Head of caudate nucleus (tissue), 42 donors: Measurements from ENCODE around the gene SCYGR8.
A peak's percentile ranks its signal among the peaks of the same experiment; 100 is the strongest.
"Not testable (repeated sequence)": the region's sequence is repeated elsewhere in the genome, so short reads cannot be mapped to it uniquely, and the experiment has no call there.

Experiments
- DNase-seq, 42 donors: peaks; one replicate each; pipeline versions ENCODE4 v3.0.0 to v3.0.0-alpha.2; 2020 to 2021; ENCODE audit warnings: mixed read lengths in 7 of 42
- intact Hi-C: fragments of 100-400 bp; cut with DNase I; formaldehyde crosslinking; loops from one replicate; pipeline ENCODE4 v1.15.0; 2022

The SCYGR8 gene

GRCh38 chr2:227756261-227756660 is 10.6 kb downstream of the SCYGR8 start:
- DNase-seq, intact Hi-C loops: not testable (repeated sequence)

DNA sequence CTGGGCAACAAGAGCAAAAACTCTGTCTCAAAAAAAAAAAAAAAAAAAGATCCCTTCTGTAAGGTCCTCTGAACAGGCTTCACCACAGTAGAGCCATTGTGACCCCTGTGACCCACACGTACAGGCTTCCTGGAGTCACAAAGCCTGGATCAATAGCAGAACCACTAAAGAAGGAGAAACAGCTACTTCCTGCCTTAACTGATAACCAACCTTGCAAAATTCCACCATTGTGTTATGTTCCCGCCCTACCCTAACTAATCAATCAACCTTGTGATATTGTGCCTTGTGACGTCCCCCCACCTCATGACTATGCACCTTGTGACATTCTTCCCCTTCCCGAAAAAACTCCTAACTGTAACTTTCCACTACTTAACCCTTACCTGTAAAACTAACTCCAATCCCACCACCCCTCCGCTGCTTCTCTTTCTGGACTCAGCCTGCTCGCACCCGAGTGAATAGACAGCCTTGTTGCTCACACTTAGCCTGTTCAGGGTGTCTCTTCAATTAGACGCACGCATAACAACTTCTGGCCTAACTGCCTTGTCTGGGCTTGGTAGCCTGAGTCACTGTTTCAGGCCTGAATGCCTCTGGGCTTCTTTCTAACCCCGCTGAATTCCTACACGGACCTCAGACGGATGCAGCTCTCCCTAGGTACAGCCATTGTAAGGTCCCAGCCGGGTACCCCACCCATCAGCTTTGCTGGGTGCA is 13.9 kb downstream of the SCYGR8 start:
- DNase-seq, result no peak
- intact Hi-C loops, result loop anchor here (10.0 kb wide), 1 partner anchor 105 kb away; no protein-coding TSS in a partner anchor

DNA sequence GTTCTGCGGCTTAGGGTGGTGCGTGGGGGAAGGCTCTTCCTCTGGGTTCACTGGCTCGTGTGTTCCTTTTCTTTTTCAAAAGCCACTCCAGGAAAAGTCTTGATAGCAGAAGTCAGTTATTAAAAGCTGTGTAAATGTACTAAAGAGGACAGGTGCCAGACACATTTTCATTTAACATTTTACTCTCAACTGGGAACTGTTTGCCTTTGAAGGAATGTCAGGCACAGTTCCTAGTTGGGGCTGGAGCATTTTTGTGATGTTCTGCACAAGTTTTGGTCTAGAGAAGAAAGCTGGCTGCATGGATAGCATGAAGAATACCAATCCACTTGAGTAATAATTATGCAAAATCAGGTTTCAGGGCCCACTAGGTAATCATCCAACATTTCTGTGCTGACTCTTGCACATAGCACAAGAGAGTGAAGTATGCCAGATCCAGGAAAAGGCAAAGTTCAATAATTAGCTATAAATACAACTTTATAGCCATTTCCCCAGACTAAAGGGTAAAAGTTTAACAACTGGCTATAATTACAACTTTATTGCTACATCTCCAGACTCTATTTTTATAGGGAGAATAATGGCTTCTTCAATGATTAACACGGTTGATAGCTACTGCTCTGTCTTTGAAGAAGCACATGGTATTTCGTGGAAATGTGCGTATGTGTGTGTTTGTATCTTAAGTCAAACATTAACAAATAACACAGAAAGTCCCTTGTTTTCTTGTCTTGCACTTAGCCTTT is 16.2 kb downstream of the SCYGR8 start:
- intact Hi-C loops, result loop anchor here (10.0 kb wide), 1 partner anchor 103 kb away; no protein-coding TSS in a partner anchor
- no peak for DNase-seq

DNA sequence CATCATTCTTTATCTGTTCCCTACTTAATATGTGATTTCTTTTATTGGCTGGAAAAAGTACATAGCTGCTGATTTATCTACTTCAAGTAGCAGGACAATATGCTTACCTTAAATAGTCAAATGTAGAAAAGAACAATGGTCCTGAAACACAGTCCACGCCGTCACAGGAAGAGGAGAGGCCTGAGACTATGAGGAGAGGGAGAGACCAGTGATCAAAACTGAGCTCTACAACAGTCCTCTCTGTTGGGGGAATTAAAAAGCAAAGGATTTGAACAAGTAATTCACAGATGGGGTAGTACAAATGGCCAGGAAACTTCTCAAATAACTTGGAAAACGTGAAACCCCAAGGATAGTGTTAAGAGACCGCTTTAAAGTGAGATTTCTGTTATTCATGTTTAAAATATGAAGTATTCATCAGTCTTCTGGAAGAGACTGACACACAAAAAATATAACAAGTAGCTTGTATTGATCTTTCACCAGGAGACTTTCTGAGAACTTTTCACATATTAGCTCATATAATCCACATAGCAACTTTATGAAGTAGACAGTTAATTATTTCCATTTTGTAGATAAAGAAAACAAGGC is 20.2 kb downstream of the SCYGR8 start:
- intact Hi-C loops, result loop anchor here (5.0 to 10.0 kb wide), 2 partner anchors 99 to 109 kb away; no protein-coding TSS in a partner anchor
- DNase-seq, result no peak

GRCh38 chr2:227766373-227766883 is 20.7 kb downstream of the SCYGR8 start:
- intact Hi-C loops, result loop anchor here (5.0 to 10.0 kb wide), 2 partner anchors 98 to 109 kb away; no protein-coding TSS in a partner anchor
- peak; percentile 70 to 91 (median 81) for DNase-seq

DNA sequence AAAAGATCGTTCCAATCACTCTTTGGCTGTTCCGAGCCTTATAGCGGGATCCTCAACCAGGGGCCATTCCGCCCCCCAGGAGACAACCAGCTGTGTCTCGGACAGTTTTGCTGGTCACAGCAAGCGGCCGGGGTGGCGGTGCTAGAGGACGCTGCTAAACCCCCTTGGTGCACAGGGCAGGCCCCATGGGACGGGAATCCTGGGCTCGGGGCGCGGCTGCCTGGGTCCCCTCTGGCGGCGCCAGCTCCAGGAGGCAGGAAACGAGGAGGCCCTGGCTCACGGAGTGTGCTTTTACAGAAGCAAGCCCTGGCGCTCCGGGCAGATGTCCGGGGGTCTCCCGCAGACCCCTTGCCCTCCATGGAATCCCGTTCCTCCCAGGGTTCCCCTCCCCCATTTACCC is 22.1 kb downstream of the SCYGR8 start:
- intact Hi-C loops, result loop anchor here (5.0 to 10.0 kb wide), 2 partner anchors 97 to 111 kb away; no protein-coding TSS in a partner anchor
- DNase-seq, result no peak

- DNase-seq, result no peak
- intact Hi-C loops, result no loop called here
These were observed 26.5 kb downstream of the SCYGR8 start for GRCh38 chr2:227772197-227772661.

- intact Hi-C loops, result no loop called here
- peak in 1 of 42 donors; percentile 0 for DNase-seq
These were observed 27.2 kb downstream of the SCYGR8 start for GRCh38 chr2:227772932-227773331.

DNA sequence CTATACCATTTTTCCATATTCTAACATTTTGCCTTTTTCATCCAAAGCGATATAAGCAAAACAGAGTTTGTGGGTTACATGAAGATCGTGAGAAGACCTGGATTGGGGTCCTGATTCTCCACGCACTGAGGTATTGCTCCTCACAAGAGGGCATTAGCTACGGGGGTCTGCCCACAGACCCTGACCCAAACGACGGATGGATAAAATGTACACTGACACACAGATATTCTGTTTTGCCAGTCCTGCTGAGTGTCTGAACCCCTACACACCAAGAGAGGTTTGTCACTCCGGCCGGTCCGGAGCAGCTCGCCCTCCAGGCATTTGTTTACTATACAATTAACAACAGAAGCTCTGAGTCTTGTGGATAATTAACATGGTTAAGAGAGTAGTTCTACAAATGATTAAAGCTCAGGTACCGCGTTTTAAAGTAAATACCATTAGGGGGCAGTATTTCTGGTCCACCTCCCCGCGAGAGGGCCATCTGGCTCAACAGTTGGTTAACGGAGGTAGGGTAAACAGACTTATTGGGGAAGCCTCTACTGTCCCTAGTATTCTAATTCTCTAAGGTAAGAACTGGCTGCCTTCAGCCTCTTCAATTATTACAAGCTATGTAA is 28.4 kb downstream of the SCYGR8 start:
- intact Hi-C loops, result no loop called here
- peak in 1 of 42 donors; percentile 4 for DNase-seq

GRCh38 chr2:227774895-227775842 is 29.5 kb downstream of the SCYGR8 start:
- DNase-seq, result peak in 1 of 42 donors; percentile 20
- intact Hi-C loops, result no loop called here

DNA sequence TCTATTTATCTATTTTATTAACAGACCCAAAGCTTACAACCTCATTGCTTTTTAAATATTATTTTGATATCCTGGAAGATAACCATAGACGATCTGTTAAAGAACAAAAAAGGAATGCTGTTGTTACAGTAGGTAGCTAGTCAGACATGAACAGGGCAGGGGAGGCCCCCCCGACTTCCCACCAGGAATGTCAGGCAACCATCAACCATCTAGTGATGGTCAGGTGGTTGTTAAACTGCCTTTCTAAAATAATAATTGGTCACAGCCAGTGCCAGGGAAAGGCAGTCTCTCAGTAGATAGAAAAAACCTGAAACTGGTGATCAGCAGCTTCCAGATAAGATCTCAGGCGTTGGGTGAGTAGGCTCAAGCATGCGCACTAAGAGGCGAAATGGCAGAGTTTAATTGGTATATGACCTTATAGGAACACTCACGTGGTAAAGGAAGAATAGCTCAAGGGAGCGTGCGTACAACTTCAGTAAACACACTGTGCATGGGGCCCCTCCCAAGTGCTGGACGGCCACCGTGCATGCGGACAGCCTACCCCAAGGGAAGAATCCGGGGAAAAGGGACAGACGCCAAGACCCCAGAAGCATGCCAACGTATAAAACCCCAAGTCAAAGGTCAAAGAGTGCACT is 35.4 kb downstream of the SCYGR8 start:
- no peak for DNase-seq
- intact Hi-C loops, result no loop called here

- DNase-seq, result no peak
These were observed 36.1 kb downstream of the SCYGR8 start for GRCh38 chr2:227781841-227782240.

DNA sequence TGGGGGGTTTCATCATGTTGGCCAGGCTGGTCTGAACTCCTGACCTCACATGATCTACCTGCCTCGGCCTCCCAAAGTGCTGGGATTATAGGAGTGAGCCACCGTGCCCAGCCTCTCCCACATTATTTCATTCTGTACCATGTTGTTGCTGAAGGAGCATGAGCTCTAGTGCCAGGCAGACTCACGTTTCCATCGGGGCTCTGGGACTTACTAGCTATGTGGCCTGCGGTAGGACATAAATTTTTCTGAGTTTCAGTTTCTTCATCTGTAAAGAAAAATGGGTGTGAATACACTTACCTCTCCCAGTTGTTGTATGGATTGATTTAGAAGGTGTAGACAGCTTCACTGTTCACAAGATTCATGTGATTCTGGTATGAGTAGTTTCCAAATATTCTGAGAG is 37.1 kb downstream of the SCYGR8 start:
- intact Hi-C loops, result no loop called here
- peak in 1 of 42 donors; percentile 2 for DNase-seq

More at GRCh38 chr2:227781841-227782240, 36.1 kb downstream of the SCYGR8 start:
- intact Hi-C loops, result no loop called here

GRCh38 chr2:227783404-227784138 is 37.9 kb downstream of the SCYGR8 start:
- intact Hi-C loops, result no loop called here
- DNase-seq, result peak in 1 of 42 donors; percentile 35

DNA sequence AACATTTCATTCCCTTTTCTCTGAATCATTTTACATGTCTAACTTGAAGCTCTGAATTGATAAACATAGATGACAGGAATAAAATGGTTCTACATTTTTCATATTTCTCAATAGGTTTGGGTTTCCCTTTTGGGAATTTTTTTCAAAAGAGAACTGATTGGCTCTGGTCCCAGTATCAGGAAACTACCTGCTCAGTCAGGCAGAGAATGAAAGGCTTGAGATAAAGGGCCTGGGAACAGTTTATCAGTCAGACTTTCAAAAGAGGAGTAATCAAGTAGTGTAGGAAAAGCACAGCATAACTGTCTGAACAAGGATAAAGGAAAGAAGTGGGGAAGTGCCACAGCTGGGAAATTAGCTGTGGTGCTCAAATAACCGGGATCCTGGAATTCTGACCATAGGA is 39.6 kb downstream of the SCYGR8 start:
- DNase-seq, result no peak
- intact Hi-C loops, result no loop called here

DNA sequence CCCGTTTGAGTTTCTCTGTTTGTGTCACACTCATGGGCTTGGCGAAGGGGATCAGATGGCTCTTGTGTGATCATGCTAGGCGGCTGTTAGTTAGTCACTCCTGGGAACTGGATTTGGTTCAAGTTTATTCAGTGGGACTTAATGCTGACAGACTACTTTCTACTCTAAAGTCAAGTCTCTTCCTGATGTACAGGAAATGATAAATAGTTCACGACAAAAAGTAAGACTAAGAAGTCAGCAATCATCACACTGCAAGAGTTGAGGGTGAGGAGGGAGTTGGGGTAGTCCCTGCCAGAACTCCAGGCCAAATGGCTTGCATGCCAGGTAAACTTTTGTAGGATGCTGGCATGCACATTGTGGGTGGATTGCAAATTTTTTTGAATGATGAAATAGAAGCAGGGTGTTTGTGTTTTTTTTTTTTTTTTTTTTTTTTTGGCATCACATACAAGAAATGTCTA is 42.9 kb downstream of the SCYGR8 start:
- no peak for DNase-seq
- intact Hi-C loops, result no loop called here

- intact Hi-C loops, result no loop called here
These were observed 44.1 kb downstream of the SCYGR8 start for GRCh38 chr2:227789803-227790202.

More at GRCh38 chr2:227789803-227790202, 44.1 kb downstream of the SCYGR8 start:
- no peak for DNase-seq
